Measurements from ENCODE around the gene TAC4. TPM values are rescaled to one million over a fixed set of nuclear protein-coding genes. Genes with fewer than 3 reads are reported as not detected.

TAC4 gene
- total and polyA plus RNA-seq, 2 experiments from 2014 or later, result not detected

DNA sequence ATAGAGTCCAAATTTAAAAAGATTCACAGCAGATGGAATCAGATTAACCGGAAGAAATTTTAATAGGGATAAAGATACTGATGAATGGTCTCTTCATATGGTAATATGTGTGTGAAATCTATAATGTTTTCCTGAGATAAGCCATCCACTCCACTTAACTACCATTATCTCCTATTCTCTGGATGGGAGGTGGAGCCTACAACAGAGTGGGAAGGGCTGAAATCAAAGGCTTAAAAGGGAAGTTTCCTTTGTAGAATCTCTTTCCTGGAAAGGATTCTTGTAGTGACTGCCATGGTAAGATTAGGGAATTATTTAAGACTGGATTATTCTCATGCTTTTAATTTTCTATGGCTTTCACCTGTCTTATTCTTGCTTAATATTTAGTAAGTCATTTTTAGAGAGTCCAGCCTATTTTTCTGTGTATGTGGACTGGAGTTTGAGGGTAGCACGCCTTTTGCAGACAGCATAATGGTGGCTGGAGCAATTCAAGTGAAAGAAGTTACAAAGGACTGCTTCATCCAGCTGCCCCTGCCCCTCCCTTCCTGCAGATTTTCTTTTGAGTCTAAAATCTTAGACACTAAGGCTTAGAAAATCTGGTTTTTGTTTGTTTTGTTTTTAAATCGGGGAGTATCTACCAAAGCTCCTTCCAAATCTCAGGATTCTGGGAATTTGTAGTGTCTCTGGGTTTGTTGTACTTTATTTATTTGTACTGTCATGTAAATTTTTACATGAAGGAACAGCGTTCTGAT, 32.9 kb downstream of the TAC4 start (continued):
- TF ChIP-seq, protein P1, sequence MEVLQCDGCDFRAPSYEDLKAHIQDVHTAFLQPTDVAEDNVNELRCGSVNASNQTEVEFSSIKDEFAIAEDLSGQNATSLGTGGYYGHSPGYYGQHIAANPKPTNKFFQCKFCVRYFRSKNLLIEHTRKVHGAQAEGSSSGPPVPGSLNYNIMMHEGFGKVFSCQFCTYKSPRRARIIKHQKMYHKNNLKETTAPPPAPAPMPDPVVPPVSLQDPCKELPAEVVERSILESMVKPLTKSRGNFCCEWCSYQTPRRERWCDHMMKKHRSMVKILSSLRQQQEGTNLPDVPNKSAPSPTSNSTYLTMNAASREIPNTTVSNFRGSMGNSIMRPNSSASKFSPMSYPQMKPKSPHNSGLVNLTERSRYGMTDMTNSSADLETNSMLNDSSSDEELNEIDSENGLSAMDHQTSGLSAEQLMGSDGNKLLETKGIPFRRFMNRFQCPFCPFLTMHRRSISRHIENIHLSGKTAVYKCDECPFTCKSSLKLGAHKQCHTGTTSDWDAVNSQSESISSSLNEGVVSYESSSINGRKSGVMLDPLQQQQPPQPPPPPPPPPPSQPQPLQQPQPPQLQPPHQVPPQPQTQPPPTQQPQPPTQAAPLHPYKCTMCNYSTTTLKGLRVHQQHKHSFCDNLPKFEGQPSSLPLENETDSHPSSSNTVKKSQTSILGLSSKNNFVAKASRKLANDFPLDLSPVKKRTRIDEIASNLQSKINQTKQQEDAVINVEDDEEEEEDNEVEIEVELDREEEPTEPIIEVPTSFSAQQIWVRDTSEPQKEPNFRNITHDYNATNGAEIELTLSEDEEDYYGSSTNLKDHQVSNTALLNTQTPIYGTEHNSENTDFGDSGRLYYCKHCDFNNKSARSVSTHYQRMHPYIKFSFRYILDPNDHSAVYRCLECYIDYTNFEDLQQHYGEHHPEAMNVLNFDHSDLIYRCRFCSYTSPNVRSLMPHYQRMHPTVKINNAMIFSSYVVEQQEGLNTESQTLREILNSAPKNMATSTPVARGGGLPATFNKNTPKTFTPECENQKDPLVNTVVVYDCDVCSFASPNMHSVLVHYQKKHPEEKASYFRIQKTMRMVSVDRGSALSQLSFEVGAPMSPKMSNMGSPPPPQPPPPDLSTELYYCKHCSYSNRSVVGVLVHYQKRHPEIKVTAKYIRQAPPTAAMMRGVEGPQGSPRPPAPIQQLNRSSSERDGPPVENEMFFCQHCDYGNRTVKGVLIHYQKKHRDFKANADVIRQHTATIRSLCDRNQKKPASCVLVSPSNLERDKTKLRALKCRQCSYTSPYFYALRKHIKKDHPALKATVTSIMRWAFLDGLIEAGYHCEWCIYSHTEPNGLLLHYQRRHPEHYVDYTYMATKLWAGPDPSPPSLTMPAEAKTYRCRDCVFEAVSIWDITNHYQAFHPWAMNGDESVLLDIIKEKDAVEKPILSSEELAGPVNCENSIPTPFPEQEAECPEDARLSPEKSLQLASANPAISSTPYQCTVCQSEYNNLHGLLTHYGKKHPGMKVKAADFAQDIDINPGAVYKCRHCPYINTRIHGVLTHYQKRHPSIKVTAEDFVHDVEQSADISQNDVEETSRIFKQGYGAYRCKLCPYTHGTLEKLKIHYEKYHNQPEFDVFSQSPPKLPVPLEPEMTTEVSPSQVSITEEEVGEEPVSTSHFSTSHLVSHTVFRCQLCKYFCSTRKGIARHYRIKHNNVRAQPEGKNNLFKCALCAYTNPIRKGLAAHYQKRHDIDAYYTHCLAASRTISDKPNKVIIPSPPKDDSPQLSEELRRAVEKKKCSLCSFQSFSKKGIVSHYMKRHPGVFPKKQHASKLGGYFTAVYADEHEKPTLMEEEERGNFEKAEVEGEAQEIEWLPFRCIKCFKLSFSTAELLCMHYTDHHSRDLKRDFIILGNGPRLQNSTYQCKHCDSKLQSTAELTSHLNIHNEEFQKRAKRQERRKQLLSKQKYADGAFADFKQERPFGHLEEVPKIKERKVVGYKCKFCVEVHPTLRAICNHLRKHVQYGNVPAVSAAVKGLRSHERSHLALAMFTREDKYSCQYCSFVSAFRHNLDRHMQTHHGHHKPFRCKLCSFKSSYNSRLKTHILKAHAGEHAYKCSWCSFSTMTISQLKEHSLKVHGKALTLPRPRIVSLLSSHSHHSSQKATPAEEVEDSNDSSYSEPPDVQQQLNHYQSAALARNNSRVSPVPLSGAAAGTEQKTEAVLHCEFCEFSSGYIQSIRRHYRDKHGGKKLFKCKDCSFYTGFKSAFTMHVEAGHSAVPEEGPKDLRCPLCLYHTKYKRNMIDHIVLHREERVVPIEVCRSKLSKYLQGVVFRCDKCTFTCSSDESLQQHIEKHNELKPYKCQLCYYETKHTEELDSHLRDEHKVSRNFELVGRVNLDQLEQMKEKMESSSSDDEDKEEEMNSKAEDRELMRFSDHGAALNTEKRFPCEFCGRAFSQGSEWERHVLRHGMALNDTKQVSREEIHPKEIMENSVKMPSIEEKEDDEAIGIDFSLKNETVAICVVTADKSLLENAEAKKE (CRISPR knock-in tag; IDR thresholded peaks at IDR 0.05), result no peak
- TF ChIP-seq EZH2phosphoT487 (IDR thresholded peaks at IDR 0.05; ENCODE audit: unreplicated experiment) (no peak), ZNF331 (CRISPR knock-in tag; IDR thresholded peaks at IDR 0.05; ENCODE audit: low read depth) (no peak)

DNA sequence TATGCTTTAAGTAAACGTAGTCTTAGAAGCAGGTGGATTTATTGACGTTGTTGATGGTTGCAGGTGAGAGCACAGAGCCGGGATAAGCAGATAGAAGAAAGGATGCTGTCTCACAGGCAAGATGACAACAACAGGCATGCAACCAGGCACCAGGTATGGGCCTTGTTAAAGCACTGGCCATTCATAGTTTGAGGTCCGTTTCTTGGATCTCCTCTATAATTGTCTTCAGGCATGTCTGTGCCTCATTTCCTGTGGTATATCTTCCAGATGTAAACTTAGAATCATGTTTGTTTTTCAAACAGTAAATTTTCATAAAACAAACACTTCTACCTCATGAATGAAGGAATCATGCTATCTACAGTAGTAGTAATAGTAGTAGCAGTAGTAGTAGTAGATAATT, 38.8 kb downstream of the TAC4 start:
- Histone ChIP-seq H3F3A (replicated peaks; ENCODE audit: low read depth) (0 out of 2 replicates have a peak, but pooled peaks cover under 1% of the 10 kb centered on the region), H3K36me3 (ENCODE audit: insufficient read depth) (peaks cover 9% of the 10 kb centered on the region; the same call in 1 of the 2 replicates), H3K79me2 (replicated peaks; ENCODE audit: insufficient read depth) (peaks cover 48% of the 10 kb centered on the region), H2AFZ (no peak overlapping the region), H3K27me3 (ENCODE audit: insufficient read depth) (no peaks in the 10 kb centered on the region), H3K27ac (ENCODE audit: low read depth) (peak overlapping the region; percentile 20; the same call in 1 of the 2 replicates), H3K4me1 (ENCODE audit: insufficient read depth) (peaks cover 26% of the 10 kb centered on the region), H3K4me2 (no peak overlapping the region; the same call in 1 of the 2 replicates), H3K9me2 (ENCODE audit: insufficient read depth) (no peaks in the 10 kb centered on the region), H4K20me1 (replicated peaks; ENCODE audit: insufficient read depth) (no peaks in the 10 kb centered on the region), H3K4me3 (no peak overlapping the region)
- Mint-ChIP-seq H3K36me3 (ENCODE audit: low read depth) (peaks cover 67% of the 10 kb centered on the region), H3K27ac (no peak overlapping the region), H3K27me3 (ENCODE audit: insufficient read depth, low read depth, poor library complexity) (peaks cover 4% of the 10 kb centered on the region), H3K4me3 (no peak overlapping the region), H3K4me1 (peaks cover 29% of the 10 kb centered on the region), H3K9me3 (no peaks in the 10 kb centered on the region)
- ATAC-seq (no peak), DNase-seq (ENCODE audit: low spot score) (no peak)
- TF ChIP-seq STAT1 (IDR thresholded peaks at IDR 0.05; ENCODE audit: unreplicated experiment) (no peak), JUNB (IDR thresholded peaks at IDR 0.05; ENCODE audit: unreplicated experiment) (no peak), NANOG (IDR thresholded peaks at IDR 0.05; ENCODE audit: borderline replicate concordance) (no peak), CREB1 (CRISPR knock-in tag; IDR thresholded peaks at IDR 0.05; ENCODE audit: low read depth) (no peak), EZH2phosphoT487 (IDR thresholded peaks at IDR 0.05; ENCODE audit: unreplicated experiment) (no peak)
- TF ChIP-seq, protein P2, sequence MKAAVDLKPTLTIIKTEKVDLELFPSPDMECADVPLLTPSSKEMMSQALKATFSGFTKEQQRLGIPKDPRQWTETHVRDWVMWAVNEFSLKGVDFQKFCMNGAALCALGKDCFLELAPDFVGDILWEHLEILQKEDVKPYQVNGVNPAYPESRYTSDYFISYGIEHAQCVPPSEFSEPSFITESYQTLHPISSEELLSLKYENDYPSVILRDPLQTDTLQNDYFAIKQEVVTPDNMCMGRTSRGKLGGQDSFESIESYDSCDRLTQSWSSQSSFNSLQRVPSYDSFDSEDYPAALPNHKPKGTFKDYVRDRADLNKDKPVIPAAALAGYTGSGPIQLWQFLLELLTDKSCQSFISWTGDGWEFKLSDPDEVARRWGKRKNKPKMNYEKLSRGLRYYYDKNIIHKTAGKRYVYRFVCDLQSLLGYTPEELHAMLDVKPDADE (IDR thresholded peaks at IDR 0.05), result no peak
